GM21786 (cell line): ENCODE data around the gene ABR.
"Not testable (repeated sequence)": the region's sequence is repeated elsewhere in the genome, so short reads cannot be mapped to it uniquely, and the experiment has no call there.

Experiments
- ATAC-seq: cut with Tn5 transposase; IDR thresholded peaks from one replicate; pipeline ENCODE4 v1.9.1; 2021; ENCODE audit not compliant: unreplicated experiment

ABR gene

DNA sequence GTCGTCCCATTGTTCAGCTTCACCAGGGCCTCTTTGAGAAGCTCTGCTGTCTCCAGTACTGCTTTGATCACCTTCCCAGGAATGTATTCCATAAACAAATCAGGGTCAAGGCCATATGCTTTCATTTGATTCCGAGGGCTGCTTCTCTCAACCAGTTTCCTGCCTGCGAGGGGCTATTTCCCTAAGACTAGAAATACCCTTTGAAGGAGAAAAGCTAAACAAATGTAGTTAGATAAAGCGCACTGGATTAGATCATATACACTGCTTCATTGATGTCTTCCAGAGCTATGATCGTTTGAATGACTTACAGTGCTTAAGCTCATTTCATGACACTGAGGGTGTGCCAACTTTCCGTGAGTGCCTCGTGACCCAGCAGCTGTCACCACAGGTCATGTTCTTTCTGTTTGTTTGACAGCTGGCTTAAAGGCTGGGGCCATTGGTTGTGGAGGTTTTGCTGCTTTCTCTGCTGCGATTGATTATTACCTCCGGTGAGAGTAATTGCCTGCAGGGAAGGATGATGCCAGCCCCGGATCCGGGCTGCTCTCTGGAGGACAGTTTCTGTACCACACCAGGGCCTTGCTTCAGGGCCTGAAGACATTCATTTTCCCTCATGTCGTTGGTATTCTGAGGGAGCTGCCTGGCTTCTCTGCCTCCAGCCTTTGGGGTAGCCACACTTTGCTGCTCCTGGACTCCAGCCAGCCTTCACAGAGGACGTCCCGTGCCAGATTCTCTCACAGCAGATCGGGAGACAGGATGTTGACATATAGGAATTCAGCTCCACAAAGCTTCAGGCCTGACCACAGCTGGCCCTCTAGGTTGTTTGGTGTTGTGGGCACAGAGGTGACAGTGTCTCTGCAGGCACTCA lies 179.0 kb downstream of the ABR start:
- no peak for ATAC-seq

DNA sequence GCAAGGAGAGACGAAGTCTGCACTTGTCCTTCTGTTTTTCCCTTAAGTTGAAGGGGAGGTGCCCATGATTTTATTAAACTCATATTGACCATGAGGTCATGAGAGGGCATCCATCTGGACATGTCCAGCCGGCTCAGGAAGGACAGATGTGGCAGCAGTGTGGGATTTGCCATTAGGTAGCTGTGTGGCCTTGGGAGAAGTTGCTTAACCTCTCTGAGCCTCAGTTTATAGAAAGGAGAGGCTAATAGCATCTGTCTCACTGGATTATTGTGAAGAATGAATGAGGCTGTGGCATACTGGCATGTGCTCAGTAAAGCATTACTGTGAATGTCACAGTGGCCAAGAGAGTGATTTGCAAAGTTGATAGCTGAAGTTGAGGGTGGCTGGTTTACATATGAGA lies 181.7 kb downstream of the ABR start:
- no peak for ATAC-seq

DNA sequence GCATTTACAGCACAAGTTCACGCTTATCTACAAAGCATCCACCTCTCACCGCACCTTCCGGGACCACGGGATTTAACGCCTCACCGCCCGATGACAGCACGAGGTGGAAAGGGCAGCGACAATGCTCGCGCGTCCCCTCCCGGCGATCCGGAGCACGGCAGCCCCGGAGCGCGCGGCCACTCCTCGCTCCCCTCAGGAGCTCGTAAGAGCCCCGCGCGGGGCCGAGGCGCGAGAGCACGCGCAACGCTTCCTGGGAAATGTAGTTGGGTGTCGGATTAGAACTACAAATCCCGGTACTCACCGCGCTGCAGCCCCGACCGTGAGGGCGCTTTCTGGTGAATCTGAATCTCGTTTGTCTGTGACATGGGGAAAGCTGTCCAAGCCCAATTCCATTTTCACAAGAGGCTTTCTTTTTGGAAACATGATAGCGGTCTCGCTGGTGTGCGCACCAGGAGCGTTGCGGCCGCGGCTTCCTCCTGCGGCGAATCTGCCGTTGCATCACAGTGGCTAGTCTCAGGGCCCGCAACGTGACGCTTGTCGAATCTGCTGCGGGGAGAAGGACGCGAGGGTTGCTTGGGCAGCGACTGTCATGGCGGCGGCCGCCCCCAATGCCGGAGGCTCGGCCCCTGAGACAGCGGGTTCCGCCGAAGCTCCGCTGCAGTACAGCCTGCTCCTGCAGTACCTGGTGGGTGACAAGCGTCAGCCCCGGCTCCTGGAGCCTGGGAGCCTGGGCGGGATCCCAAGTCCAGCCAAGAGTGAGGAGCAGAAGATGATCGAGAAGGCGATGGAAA lies 183.0 kb downstream of the ABR start, which contains the start of gene TIMM22:
Gene TIMM22, plus strand, starts transcription at position 576 of the 791 bp plus-strand sequence. Its CDS starts 14 bp downstream, at position 590.
- ATAC-seq, result peak; percentile 88

DNA sequence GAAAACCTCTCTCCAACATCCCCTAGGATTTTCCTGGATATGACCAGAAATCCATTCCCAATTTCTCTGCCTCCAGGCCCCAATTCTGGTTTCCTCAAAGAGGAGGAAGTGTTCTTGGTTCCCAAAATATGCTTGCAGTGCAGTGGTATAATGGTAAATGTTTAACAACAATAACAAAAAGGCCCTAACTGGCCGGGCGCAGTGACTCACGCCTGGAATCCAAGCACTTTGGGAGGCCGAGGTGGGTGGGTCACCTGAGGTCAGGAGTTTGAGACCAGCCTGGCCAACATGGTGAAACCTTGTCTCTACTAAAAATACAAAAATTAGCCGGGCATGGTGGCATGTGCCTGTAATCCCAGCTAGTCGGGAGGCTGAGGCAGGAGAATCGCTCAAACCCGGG lies 184.5 kb downstream of the ABR start:
- ATAC-seq, result not testable (repeated sequence)

DNA sequence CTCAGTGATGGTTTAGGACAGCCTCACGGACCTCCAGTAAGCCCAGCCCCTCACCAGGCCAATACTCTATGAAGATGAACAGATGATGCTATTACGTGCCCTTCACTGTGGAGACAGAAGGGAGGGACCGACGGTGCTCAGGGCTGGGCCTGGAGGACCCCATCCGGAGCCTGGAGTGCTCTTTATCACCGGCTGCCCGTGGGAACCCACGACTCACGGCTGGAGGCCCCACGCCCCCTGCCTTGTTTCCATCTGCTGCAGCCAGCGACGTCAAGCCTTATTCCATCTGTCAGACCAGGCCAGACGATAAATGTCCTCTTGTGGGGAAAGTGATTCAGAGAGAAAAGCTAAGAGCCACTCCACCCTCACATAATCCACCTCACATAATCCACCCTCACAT lies 186.8 kb downstream of the ABR start:
- no peak for ATAC-seq

DNA sequence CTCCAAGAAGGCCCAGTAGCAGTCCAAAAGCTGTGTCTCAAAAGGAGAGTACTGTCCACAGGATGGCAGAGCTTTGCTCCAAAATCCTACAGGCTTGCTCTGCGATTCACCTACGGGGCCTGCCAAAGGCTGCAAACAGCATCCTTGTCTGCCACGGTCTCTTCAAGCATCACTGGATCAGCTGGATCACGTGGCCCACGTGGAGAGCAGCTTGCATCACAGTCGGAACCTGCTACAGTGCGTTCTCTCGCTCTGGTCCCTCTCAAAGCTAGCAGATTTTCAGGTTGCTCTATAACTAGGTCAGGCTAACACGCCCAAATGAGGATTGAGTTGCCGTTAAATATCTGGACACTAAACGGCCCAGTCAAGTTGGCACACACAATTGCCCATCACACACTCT lies 191.2 kb downstream of the ABR start:
- ATAC-seq, result no peak

DNA sequence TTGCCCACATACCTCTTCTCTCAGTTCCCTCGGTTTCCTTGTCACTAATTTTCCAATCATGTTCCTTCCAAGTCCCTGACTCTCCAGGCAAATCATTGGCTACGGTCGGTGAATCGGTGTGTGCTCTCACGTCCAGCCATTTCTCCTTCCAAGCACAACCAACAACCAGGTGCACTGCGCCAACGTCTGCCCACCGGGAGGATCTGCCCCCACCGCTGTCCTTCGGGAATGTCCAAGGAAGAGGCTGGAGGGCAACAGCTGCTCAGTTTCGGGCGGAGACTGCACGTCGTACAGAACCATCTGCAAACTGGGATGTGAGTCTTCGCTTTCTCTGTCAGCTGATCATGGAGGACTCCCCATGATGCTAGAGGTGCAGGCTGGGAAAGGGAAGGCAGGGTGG lies 191.8 kb downstream of the ABR start:
- ATAC-seq, result no peak

DNA sequence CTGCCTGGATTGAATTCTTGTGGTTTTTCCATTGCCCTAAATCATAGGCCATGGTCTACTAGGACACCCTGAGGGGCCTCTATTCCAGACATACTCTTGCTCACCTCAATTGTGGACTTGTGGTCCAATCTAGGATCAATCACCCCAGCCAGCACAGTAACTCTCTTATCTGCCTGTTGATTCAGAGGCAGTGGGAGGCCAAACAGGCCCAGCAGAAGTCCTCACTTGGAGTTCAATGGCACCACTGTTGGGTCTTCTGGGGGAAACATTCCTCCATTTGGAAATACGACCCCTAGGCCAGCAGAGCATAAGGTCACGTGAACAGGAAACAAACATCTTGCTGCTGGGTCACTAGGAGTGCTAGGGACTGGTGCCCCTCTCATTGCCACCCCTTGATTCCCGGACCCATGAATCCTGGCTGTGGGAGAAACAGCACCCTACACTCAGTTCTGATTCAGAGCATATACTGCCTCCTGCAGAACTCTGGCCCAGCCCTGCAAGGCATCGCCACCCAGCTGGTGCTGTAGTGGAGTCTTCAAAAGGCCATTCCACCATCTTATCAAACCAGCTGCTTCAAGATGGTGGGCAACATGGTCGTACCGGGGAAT lies 193.4 kb downstream of the ABR start:
- ATAC-seq, result no peak

DNA sequence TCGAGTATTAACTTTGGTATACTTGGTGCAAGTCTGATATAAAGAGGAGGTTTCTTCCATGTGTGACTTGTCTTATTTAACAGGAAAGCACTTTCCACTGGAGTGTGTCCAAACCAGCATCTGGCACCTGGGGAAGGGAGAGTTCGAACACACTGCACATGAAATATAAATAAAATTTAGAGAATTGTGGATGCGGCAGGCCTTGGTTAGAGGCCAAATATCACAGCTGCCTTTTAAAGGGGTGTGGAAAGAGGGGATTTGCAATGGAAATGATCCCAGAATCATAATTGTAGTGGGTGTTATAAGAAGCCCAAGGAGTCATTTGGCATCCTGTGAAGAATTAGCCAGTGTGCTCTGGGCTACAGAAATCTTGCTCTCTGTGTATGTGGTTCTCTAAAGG lies 195.9 kb downstream of the ABR start:
- ATAC-seq, result no peak

DNA sequence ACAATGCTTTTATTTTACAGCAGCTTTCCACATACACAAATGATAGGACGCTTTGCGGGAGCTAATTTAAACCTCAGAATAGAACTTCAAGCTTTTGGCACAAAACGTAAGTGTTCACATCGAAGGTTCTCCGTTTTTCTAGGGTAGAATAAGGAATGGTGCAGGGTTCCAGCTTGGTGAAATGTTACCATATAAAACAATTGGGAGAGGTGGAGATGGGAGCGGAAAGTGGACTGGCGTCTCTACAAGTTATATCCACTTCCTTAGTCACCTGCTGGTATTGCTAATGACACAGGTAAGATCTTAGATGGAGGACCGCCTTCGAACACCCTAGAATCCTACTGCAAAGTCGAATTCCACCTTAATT lies 198.5 kb downstream of the ABR start:
- no peak for ATAC-seq

DNA sequence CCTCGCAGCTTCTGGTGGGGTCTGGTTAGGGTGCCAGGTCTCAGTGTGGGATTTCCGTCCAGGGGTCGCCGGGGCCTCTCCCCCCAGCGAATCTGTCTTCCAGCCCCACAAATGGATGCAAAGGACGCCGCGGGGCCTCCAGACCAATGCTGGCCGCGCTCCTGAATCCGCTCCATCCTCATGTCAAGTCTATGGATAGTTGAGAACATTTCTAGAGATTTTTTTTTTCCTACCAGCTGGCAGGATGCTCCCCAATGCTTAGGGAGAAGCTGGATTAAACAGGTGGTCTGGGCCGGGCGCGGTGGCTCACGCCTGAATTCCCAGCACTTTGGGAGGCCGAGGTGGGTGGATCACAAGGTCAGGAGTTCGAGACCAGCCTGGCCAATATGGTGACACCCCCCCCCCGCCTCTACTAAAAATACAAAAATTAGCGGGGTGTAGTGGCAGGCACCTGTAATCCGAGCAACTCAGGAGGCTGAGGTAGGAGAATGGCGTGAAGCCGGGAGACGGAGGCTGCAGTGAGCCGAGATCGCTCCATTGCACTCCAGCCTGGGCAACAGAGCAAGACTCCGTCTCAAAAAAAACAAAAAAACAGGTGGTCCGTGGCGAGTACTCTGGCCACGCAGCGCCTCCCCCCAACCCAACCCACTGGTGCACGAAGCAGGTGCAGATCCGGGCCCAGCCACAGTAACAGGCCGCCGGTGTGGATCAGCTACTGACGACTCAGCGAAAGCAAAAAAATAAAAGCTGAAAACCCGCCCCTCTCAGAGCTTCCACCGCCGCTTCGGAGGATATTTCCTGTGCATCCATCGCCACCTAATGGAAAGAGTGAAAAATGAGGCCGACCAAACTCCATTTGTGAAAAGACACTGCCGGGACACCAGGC lies 199.1 kb downstream of the ABR start:
- ATAC-seq, result peak; percentile 67

DNA sequence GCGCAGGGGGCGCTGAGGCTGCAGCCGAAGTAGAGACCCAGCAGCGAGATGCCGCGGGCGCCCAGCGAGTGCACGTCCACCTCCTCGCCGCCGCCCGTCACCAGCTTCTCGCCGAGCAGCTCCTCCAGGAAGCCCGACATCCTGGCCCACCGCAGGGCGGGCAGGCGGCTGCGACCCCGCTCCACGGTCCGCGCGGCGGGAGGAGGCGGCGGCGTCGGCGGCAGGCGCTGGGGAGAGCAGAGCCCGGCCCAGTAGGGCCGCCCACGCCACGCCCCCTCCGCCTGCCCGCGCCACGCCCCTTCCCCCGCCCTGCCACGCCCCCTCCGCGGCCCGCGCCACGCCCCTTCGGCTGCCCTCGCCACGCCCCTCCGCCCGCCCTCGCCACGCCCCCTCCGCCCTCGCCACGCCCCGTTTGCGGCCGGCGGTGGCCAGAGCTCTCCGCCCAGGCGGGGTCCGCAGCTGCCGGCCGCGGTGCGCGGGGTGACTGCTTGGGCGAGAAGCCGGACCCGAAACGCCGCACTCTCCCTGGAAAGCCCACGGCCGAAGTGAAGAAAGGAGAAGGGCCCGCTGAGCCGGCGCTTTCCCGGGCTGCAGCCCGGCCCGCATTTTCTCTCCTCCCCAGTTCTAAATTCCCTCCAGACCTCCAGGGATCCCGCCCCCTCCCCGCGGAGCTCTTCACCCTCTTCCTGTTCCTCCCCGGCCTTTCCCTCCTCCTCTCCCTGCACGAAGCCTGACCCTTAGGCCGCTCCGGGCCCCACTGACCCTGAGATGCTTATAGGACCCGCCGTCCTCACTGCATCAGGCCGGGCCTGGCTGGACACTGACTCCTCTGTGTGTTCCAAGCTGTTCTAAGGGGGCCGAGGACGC lies 200.0 kb downstream of the ABR start, which contains the start of gene NXN:
Gene NXN, minus strand, starts transcription at position 238 of the 867 bp plus-strand sequence.
- ATAC-seq, result peak; percentile 54

DNA sequence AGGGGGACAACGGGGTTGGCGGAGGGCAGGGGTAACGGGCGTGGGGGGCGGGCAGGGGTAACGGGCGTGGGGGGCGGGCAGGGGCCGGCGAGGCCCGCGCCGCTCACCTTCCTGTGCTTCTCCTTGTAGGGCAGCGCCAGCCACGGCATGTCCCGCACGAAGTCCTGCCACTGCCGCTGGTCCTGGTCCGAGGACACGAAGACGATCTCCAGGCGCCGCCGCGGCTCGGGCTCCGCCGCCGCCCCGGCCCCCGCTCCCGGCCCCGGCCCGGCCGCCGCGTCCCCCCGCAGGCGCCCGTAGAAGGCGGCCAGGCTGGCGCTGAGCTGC lies 200.6 kb downstream of the ABR start:
- ATAC-seq, result peak; percentile 10

DNA sequence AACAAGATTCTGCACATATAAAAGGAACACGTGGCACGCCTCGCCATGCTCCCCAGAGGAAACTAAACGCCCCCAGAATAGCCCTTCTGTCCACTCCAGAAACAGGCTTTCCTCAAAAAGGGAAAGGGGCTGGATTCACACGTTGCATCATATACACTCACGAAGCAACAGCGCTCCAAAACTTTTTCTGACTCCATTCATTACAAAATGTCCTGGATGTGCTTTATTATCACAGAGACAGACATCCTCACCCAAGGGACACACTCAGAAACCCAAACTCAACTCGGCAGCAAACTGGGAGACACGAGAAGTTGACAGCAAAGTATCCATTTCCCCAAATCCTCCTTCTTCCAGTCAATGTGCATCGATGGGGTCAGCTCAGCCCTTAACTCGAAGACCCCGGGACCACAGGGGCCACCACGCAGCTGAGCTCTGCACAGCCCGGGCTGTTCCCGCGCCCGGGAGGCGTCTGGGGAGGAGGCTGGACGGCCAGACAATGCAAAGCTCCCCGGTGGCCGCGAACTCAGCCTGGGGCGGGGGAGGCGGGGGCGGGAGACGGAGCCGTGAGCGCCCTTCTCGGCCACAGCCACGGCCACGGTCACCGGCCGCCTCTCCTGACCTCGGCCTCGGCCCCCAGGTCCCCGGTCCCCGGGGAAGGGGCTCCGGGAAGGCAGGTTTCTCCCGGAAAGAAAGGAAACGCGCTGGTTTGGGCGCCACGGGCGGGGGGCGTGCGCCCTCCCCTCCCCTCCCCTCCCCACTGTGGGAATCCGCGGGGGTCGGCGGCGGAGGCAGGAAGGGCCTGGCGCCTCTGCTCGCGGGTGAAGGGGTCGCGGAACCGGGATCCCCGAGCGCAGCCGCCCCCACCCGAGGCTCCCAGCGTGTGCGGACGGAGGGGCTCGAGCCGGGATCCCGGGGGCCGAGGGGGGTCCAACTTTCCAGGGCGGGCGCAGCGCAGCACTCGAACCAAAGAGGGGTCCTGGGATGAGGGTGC lies 201.4 kb downstream of the ABR start:
- ATAC-seq, result no peak

DNA sequence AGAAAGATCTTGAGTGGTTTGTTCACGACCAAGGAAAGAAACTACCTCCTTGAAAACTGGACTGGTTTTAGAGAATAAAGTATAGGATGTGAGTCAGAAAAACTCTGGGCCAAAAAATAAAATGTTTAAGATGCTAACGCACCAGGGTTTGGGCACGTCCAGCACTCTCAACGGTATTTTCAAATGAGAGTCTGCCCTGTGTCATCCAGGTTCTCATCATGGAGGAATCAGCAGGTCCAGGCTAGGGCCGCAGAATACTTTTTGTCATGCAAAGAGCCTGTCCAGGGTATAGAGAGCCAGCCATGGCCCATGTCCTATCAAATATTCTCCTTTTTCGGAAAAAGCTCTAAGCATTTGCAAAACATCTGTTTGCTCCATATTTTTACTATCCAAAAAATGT lies 202.6 kb downstream of the ABR start:
- ATAC-seq, result no peak

DNA sequence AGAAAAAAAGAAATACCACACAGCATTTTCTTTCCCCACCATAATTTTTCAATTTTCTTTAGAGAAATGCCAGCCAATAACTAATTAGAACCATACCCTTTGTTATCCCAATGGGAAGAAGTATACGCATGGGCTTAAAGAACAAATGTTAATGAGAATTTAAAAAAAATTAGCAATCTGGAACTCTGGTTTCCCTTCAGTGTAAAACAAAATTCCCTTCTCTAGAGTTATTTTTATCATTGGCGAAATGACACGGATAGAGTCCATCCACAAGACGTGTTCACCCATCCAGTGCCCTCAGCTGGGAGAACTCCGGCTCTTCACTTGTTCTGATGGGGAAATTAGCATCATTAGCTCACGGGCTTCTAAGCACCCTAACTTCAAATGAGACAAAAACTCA lies 203.5 kb downstream of the ABR start:
- no peak for ATAC-seq

DNA sequence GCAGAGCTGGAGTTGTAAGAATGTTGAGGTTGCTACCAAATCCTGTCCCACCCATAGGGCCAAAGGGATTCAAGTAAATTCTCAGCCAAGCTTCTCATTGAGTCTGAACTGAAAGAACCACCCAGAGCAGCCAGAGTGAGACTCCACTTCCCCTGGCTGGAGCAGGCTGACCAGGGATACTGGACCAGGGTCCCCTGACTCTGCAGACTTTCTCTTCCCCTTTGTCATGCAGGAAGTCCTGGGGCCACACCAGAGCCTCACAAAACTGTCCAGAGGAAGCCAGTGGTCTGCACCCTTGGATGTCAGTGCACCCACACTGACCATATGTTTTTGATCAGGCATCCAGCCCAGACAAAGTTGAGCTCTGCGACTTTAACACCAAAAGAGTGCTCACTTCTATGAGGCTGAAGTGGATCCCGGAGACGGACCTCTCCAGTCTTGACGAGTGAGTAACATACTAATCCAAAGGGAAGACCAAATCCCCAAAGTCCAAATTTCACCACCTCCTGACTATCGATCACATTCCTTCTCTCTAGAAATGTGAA lies 204.3 kb downstream of the ABR start:
- ATAC-seq, result no peak

DNA sequence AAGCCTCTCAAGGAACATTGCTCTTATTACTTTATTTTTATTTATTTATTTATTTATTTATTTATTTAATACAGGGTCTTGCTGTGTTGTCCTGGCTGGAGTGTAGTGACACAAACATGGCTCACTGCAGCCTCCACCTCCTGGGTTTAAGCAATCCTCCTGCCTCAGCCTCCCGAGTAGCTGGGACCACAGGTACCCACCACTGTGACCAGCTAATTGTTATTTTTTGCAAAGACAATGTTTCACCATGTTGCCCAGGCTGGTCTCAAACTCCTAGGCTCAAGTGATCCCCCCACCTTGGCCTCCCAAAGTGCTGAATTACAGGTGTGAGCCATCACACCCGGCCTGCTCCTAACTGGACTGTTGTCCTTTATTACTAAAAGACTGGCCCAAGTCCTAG lies 205.0 kb downstream of the ABR start:
- not testable (repeated sequence) for ATAC-seq
